CD14-positive monocyte (primary cell): ENCODE results near the gene CTXN2. TPM values are rescaled to one million over a fixed set of nuclear protein-coding genes. Genes with fewer than 3 reads are reported as not detected.
A peak's percentile ranks its signal among the peaks of the same experiment; 100 is the strongest.

ENCODE experiments used
- DNase-seq, 3 donors: peaks; one replicate each; pipeline ENCODE4 v3.0.0-alpha.2; 2011 to 2022
- H2AFZ ChIP-seq: 2 replicates; pipeline ENCODE4 v1.6.0; 2012; ENCODE audit warnings: mild to moderate bottlenecking, low read depth, low read length, inconsistent platforms; ENCODE audit not compliant: insufficient read depth, poor library complexity, severe bottlenecking
- H3K27ac ChIP-seq, 2 donors: 1 replicate in 1 of 2; 2 replicates in 1 of 2; pipeline ENCODE4 v1.5.1; 2012 to 2013; ENCODE audit warnings: low read length in 2 of 2, control low read depth in 1 of 2, inconsistent platforms in 1 of 2, low read depth in 1 of 2, mild to moderate bottlenecking in 1 of 2
- H3K27me3 ChIP-seq, 2 donors: one replicate each; pipeline versions ENCODE4 v1.6.0 to v1.6.1; 2011 to 2013; ENCODE audit warnings: low read length in 2 of 2; ENCODE audit not compliant: control insufficient read depth in 2 of 2, insufficient read depth in 2 of 2
- H3K36me3 ChIP-seq, 2 donors: replicated peaks in 1 of 2; 1 replicate in 1 of 2; 2 replicates in 1 of 2; pipeline versions ENCODE4 v1.5.1 to v1.6.1; 2012 to 2013; ENCODE audit warnings: low read length in 2 of 2, control low read depth in 1 of 2, inconsistent platforms in 1 of 2, mild to moderate bottlenecking in 1 of 2; ENCODE audit not compliant: insufficient read depth in 2 of 2, control insufficient read depth in 1 of 2
- H3K4me1 ChIP-seq, 2 donors: 1 replicate in 1 of 2; 2 replicates in 1 of 2; pipeline versions ENCODE4 v1.5.1 to v1.6.1; 2012 to 2013; ENCODE audit warnings: low read length in 2 of 2, control low read depth in 1 of 2, inconsistent platforms in 1 of 2, mild to moderate bottlenecking in 1 of 2, moderate library complexity in 1 of 2; ENCODE audit not compliant: insufficient read depth in 2 of 2, control insufficient read depth in 1 of 2
- H3K4me2 ChIP-seq: replicated peaks from 2 replicates; pipeline ENCODE3; 2012; ENCODE audit warnings: low read length, moderate library complexity, mild to moderate bottlenecking; ENCODE audit not compliant: poor library complexity, severe bottlenecking; ENCODE audit errors: extremely low read depth
- H3K4me3 ChIP-seq, 3 experiments: fragments of 200-600 bp in 1 of 3; sonication (generic) in 1 of 3; replicated peaks in 1 of 3; 1 replicate in 2 of 3; 2 replicates in 1 of 3; pipeline ENCODE4 v1.5.1; 2011 to 2013; ENCODE audit warnings: low read length in 3 of 3, mild to moderate bottlenecking in 3 of 3, control low read depth in 2 of 3, low read depth in 2 of 3, inconsistent platforms in 1 of 3, moderate library complexity in 1 of 3
- H3K79me2 ChIP-seq: 2 replicates; pipeline ENCODE4 v1.6.0; 2012; ENCODE audit warnings: mild to moderate bottlenecking, control low read depth, inconsistent platforms, low read length, moderate library complexity; ENCODE audit not compliant: insufficient read depth
- H3K9ac ChIP-seq: 2 replicates; pipeline ENCODE4 v1.6.0; 2017; ENCODE audit warnings: low read length, mild to moderate bottlenecking; ENCODE audit not compliant: insufficient read depth, poor library complexity, severe bottlenecking
- H3K9me3 ChIP-seq, 2 donors: replicated peaks in 1 of 2; 1 replicate in 1 of 2; 2 replicates in 1 of 2; pipeline versions ENCODE4 v1.5.1 to v1.6.1; 2012 to 2013; ENCODE audit warnings: low read length in 2 of 2, control low read depth in 1 of 2; ENCODE audit not compliant: control insufficient read depth in 1 of 2, insufficient read depth in 1 of 2
- H4K20me1 ChIP-seq: 2 replicates; pipeline ENCODE4 v1.6.0; 2012; ENCODE audit warnings: mild to moderate bottlenecking, low read length, control low read depth, moderate library complexity; ENCODE audit not compliant: insufficient read depth
- H3K27ac Mint-ChIP-seq, 7 donors: one replicate each; pipeline ENCODE4 v1.8.0; 2020; ENCODE audit warnings: mild to moderate bottlenecking in 7 of 7, mixed read lengths in 7 of 7, moderate library complexity in 6 of 7, inconsistent platforms in 2 of 7
- H3K27me3 Mint-ChIP-seq, 3 donors: one replicate each; pipeline ENCODE4 v1.8.0; 2021 to 2022; ENCODE audit warnings: low read depth in 3 of 3, mild to moderate bottlenecking in 3 of 3, mixed read lengths in 3 of 3, moderate library complexity in 3 of 3, inconsistent platforms in 1 of 3
- H3K36me3 Mint-ChIP-seq, 2 donors: one replicate each; pipeline ENCODE4 v1.8.0; 2020; ENCODE audit warnings: mixed read lengths in 2 of 2, inconsistent platforms in 1 of 2, mild to moderate bottlenecking in 1 of 2
- H3K4me1 Mint-ChIP-seq: one replicate; pipeline ENCODE4 v1.8.0; 2020; ENCODE audit warnings: mild to moderate bottlenecking, mixed read lengths
- H3K4me3 Mint-ChIP-seq, 2 donors: one replicate each; pipeline ENCODE4 v1.8.0; 2020; ENCODE audit warnings: mild to moderate bottlenecking in 2 of 2, mixed read lengths in 2 of 2, moderate library complexity in 1 of 2
- H3K9me3 Mint-ChIP-seq, 7 donors: one replicate each; pipeline ENCODE4 v1.8.0; 2020 to 2022; ENCODE audit warnings: mixed read lengths in 7 of 7, mild to moderate bottlenecking in 6 of 7, moderate library complexity in 6 of 7, inconsistent platforms in 2 of 7
- WGBS: methylation state at CpG from one replicate; pipeline ENCODE4 v1.1.5; 2013; ENCODE audit warnings: missing lambda C conversion rate; ENCODE audit not compliant: insufficient coverage; 5-methylcytosine and 5-hydroxymethylcytosine counted together
- intact Hi-C, 2 donors: fragments of 100-400 bp; cut with micrococcal nuclease; formaldehyde crosslinking; loops; one replicate each; pipeline versions ENCODE4 v1.15.0 to v1.15.1; 2023
- polyA plus RNA-seq, 3 donors: library from polyadenylated mRNA; depleted of rRNA in 1 of 3; unstranded in 2 of 3; stranded (reverse) in 1 of 3; fragments of 300-500 nt in 2 of 3; fragments of >200 nt in 1 of 3; fragmentation: Illumina TruSeq in 2 of 3; gene quantifications; 1 replicate in 2 of 3; 2 replicates in 1 of 3; pipeline ENCODE4 v1.2.3, GENCODE V29; 2012 to 2021
- TF ChIP-seq, protein P1 (sequence below): fragments of 200-600 bp; IDR thresholded peaks from one replicate; pipeline ENCODE4 v1.8.0; 2022; ENCODE audit warnings: antibody characterized with exemption, mild to moderate bottlenecking

CTXN2 gene
- polyA plus RNA-seq, 3 donors, result not detected

DNA sequence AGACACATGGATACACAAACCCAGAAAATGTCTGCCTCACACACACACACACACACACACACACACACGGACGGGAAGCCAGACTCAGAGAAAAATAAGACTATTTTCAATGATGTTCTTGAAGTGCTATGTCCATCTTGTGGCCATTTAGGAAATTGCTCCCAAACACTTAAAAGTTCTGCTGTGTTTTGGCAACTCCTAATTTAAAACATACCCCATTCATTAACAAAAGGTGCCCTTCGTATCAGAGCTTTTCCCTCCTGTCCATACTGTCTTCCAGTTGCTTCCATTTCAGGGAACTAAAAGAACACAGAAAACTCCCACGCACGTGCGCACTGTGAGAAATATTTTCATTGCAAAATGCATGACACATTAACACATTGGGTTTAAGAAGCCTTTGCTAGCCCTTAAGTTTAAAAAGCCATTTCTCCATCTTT, 59.2 kb downstream of the CTXN2 start:
- no peak overlapping the region for H3K4me3 ChIP-seq
- Mint-ChIP-seq H3K4me3 (no peak overlapping the region), H3K27ac (no peak overlapping the region), H3K36me3 (no peaks in the 10 kb centered on the region), H3K4me1 (no peaks in the 10 kb centered on the region), H3K27me3 (peaks cover 4 to 10% (median 7%) of the 10 kb centered on the region in 3 donors), H3K9me3 (no peaks in the 10 kb centered on the region)
- no peaks in the 10 kb centered on the region for H3K79me2 ChIP-seq
- no peaks in the 10 kb centered on the region for H3K4me1 ChIP-seq
- no peak overlapping the region for H3K9ac ChIP-seq
- H4K20me1 ChIP-seq, result no peaks in the 10 kb centered on the region
- H3K27me3 ChIP-seq, result no peaks in the 10 kb centered on the region
- H3K4me2 ChIP-seq, result no peak overlapping the region
- no peak for DNase-seq
- intact Hi-C loops, result loop anchor here in 1 of 2 donors (10.0 kb wide), 1 partner anchor 1936 kb away; no protein-coding TSS in a partner anchor
- TF ChIP-seq, protein P1, sequence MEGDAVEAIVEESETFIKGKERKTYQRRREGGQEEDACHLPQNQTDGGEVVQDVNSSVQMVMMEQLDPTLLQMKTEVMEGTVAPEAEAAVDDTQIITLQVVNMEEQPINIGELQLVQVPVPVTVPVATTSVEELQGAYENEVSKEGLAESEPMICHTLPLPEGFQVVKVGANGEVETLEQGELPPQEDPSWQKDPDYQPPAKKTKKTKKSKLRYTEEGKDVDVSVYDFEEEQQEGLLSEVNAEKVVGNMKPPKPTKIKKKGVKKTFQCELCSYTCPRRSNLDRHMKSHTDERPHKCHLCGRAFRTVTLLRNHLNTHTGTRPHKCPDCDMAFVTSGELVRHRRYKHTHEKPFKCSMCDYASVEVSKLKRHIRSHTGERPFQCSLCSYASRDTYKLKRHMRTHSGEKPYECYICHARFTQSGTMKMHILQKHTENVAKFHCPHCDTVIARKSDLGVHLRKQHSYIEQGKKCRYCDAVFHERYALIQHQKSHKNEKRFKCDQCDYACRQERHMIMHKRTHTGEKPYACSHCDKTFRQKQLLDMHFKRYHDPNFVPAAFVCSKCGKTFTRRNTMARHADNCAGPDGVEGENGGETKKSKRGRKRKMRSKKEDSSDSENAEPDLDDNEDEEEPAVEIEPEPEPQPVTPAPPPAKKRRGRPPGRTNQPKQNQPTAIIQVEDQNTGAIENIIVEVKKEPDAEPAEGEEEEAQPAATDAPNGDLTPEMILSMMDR, result peak; percentile 44
- H3K27ac ChIP-seq, result no peak overlapping the region
- no peaks in the 10 kb centered on the region for H3K36me3 ChIP-seq
- H3K9me3 ChIP-seq, result no peaks in the 10 kb centered on the region
- WGBS, result 36% methylated on average over 1 of the region's 6 CpGs
- H2AFZ ChIP-seq, result no peak overlapping the region

DNA sequence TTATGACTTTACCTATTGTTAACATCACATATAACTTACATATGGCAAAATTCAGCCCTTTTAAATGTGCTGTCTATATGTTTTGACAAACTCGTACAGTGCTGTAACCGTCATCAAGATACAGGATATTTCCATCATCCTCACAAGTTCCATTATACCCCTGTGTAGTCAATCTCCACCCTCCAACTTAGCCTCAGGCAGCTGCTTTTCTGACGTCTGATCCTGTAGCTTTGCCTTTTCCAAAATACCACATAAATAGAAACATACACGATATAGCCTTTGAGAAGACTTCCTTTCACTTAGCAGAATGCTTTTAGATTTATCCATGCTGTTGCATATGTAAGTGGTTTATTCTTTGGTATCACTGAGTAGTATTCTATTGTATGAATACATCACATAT, 61.7 kb downstream of the CTXN2 start:
- no peak overlapping the region for H3K27ac ChIP-seq
- no peaks in the 10 kb centered on the region for H3K9me3 ChIP-seq
- TF ChIP-seq, protein P1, result no peak
- WGBS, result no CpG with 5 or more reads among the region's 4 CpGs
- no peak overlapping the region for H3K9ac ChIP-seq
- H3K4me3 ChIP-seq, result no peak overlapping the region
- H3K4me1 ChIP-seq, result no peaks in the 10 kb centered on the region
- no peak overlapping the region for H2AFZ ChIP-seq
- no peaks in the 10 kb centered on the region for H3K79me2 ChIP-seq
- peaks cover 0 to 4% (median 0%) of the 10 kb centered on the region in 7 donors for H3K9me3 Mint-ChIP-seq
- H3K36me3 Mint-ChIP-seq, result no peaks in the 10 kb centered on the region
- H3K4me2 ChIP-seq, result no peak overlapping the region
- no peak for DNase-seq
- no peaks in the 10 kb centered on the region for H3K27me3 ChIP-seq
- intact Hi-C loops, result loop anchor here in 1 of 2 donors (10.0 kb wide), 1 partner anchor 1938 kb away; no protein-coding TSS in a partner anchor
- H3K36me3 ChIP-seq, result no peaks in the 10 kb centered on the region
- H4K20me1 ChIP-seq, result no peaks in the 10 kb centered on the region
- H3K4me3 Mint-ChIP-seq, result no peak overlapping the region
- H3K4me1 Mint-ChIP-seq, result no peaks in the 10 kb centered on the region
- peaks cover 2 to 8% (median 6%) of the 10 kb centered on the region in 3 donors for H3K27me3 Mint-ChIP-seq
- H3K27ac Mint-ChIP-seq, result no peak overlapping the region

Other genes with a start within 250 kb of the CTXN2 start
- not detected for gene SLC24A5, start 70.7 kb upstream of the CTXN2 start, polyA plus RNA-seq
- gene MYEF2, start 13.4 kb upstream of the CTXN2 start, polyA plus RNA-seq, result under 1 TPM in 1 of 3 donors, not detected in 2; 0.37 TPM
- gene SLC12A1, start 14.6 kb downstream of the CTXN2 start, polyA plus RNA-seq, result not detected
- gene DUT, start 139.8 kb downstream of the CTXN2 start, polyA plus RNA-seq, result 10 to 100 TPM; 43.8 to 71.9 (median 62.3) TPM